Kidney glomerular epithelial cell (primary cell): ENCODE measurements around the gene UBE2H.
"Not testable (repeated sequence)": the region's sequence is repeated elsewhere in the genome, so short reads cannot be mapped to it uniquely, and the experiment has no call there.

Source experiments
- DNase-seq: peaks from one replicate; lab custom pipeline; 2025; lab: John Stamatoyannopoulos, UW

Gene UBE2H

DNA sequence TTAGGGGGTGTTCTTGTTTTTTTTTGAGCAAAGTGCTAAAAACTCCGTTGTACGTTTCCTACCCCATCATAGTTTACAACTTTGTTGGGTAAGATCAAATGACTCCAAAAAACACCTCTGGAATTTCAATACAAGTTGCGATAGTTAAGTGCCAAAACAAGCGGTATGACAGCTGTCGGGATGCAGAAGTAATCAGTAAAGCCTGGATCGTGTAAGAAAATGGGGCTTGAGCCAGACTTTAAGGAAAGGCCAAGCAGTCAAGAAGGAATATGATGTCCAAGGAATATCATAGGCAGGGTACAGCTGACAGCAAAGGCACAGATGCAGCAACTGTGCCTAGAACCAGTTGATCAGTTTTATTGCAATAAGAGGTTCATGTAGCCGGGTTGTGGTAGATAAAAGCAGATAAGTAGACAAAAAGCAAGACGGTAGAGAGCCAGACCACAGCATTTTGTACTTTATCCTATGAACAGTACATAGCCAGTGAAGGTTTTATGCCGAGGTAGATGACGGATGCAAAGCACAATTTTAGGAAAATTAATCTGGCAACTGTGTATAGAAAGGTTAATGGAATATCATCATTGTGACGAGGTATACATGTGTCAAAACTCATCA is 45.5 kb downstream of the UBE2H start:
- no peak for DNase-seq

DNA sequence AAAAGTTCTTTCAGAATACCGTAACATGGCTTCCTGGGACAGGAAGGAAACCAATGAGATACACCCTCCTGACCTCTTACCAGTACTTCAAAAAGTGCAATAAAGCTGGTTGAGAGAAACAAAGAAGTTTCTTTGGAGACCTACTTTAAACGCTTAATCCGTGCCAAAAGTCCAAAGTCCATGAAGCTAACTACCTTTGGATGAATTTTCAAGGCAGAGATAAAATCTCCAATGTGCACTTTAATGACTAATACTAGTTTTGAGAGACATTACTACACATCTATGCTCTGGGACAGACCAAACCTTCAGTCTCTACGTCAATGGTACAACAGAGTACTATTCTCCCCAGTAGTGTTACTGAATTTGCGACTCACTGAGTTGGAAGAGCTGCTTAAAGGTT is 46.1 kb downstream of the UBE2H start:
- DNase-seq, result no peak

DNA sequence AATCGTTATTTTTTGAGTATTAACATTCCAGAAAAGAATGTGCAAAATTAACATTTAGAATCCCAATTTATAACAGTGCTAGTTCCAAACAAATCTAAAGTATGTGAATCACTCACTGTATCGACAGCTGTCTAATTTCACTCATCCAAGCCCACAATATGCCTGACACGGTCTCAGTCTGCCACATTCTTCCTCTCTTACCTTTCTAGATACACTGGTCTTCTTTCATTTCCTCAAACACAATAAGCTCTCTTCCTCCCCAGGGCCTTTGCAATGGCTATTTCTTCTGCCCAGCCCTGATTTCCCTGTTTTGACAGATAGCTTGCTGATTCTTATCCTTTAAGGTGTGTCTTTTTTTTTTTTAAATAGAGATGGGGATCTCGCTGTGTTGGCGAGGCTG is 48.8 kb downstream of the UBE2H start:
- DNase-seq, result no peak

DNA sequence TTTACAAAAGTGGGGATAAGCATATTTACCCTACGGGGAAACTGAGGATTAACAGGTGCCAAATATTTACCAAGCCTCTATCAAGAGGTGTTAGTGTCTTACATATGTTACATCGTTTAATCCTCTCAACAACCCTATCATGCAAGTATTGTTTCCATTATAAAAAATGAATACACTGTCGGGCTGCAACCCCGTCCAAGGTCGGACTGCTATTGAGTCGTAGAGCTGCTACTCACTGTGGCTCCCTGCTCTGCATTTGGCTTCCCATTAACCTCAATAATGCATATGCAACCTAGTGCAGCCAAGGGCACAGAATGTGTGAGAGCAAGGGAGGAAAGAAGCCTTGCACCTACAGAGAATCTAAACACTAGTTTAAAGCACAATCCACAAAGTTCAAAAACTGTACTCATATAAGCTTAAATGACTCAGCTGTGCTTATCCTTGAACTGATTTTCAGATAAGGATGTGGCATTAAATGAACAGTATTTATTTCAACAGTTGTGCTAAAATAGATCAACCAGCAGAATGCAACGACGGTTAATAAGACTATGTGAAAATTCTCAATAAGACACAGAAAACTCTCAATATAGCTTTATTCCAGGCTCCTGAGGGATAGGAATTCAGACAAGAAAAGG is 49.9 kb downstream of the UBE2H start:
- no peak for DNase-seq

DNA sequence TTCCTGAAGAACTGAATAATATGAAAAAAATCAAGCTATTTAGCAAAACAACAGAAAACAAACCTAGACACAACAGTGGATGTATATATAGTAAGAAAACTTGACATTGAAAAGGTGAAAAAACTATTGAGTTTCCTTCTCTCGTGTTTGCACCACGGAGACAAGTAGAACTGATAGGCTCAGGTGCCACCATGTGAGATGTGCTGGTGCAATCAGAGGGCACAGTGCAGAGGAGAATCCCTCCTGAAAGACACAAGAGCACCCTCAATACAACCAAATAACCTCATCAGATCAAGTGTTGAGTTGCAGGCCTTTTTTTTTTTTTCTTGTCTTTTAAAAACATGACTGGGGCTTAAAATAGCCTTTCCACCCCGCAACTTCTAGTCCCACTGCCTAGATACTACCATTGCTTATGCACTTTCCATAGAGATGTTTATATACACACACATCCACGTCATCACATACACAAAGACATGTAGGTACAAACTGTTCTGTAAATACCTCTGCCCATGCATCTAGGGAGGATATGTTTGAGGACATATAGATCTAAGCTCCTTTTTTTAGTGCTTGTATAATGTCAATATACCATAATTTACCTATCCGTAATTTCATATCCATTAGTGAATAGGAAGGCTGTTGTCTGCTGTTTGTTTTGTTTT is 54.1 kb downstream of the UBE2H start:
- DNase-seq, result no peak

DNA sequence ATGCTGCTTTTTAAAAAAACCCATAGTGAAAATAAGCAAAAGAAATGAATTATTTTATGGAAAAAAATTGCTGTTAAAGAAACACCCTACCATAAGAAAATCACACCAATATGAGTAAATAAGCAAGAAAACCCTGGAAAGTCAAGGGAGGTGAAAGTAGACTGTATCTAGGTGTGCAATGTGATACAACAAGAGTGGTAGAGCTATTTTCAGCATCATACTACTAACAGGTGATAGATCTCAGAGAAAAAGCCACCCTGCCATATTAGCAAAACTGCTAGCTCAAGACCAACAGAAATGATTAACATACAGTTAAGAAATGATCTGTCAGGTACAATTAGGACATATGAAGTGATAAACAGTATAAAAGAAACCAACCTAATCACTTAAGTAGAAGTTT is 54.8 kb downstream of the UBE2H start:
- DNase-seq, result no peak

DNA sequence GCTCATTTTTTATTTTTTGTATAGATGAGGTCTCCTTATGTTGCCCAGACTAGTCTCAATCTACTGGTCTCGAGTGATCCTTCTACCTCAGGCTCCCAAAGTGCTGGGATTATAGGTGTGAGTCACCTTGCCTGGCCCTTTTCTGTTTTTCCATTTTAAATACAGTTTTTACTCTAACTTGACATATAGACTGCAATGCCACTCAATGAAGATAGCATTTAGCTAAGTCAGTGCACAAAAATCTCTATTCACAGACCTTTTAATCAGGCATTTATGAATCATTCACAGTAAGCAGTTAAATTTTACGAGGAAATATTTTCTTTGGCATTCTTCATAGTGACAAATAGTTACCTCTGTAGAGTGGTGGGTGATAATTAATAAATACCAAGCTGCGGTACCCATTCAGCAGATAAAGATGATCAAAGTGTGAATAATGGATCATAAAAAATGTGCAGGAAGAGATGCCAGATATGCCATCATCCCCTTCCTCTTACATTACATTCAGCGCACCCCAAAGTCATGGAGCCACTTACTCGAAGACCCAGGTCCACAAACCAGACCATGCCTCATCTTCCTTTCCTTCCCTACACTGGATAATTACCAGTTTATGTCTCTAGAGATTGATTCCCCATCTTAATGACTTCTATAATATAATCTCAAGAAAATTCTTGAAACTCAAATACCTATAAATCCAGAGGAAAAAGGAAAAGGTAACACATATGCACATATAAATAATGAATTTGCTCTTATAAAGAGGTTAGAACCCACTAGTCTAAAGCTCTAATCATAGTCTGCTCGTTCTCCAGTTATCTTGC is 56.0 kb downstream of the UBE2H start:
- DNase-seq, result peak; percentile 81

DNA sequence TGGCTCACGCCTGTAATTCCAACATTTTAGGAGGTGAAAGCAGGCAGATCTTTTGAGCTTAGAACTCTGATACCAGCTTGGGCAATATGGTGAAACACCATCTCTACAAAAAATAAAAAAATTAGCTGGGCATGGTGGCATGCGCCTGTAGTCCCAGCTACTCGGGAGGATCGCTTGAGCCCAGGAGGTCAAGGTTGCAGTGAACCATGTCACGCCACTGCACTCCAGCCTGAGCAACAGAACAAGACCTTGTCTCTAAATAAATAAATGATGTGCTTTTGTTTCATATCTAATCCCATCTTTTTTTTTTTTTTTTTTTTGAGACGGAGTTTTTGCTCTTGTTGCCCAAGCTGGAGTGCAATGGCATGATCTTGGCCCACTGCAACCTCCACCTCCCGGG is 58.6 kb downstream of the UBE2H start:
- not testable (repeated sequence) for DNase-seq

DNA sequence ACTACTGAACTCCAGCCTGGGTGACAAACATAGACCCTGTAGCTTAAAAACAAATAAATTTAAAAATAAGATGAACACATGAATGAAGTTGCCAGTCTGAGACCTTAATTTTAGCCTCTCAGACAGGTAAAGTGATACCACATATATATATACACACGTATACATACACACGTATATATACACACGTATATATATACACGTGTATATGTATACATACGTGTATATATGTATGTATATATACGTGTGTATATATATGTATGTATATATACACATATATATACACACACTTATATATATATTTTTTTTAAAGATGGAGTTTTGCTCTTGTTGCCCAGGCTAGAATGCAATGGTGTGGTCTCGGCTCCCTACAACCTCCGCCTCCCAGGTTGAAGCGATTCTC is 62.7 kb downstream of the UBE2H start:
- DNase-seq, result no peak

DNA sequence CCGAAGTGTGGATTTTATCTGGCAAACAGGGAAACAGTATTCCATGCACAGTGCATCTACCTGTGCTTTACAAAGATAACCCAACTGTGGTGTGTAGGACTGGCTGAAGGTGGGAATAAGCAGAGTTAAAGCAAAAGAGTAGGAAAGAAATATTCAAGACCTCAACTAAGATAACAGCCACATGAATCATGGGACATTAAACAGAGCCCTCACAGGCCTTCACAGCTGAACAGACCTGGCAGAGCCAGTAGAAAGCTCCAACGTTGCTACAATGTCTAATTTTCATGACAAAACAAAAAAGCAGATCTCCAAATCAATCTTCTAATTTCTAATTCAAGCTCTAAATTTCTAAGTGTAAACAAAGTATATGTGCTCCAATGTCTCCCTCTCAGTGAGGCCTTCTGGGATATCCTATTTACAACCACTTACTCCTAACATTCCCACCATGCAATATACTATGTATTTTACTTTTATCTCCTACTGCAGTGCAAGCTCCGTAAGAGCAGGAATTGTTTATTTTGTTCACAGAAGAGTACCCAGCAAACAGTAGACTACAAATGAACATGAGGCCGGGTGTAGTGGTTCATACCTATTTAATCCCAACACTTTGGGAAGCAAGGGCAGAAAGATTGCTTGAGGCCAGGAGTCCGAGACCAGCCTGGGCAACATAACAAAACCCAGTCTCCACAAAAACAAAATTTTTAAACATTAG is 63.5 kb downstream of the UBE2H start:
- peak; percentile 33 for DNase-seq

DNA sequence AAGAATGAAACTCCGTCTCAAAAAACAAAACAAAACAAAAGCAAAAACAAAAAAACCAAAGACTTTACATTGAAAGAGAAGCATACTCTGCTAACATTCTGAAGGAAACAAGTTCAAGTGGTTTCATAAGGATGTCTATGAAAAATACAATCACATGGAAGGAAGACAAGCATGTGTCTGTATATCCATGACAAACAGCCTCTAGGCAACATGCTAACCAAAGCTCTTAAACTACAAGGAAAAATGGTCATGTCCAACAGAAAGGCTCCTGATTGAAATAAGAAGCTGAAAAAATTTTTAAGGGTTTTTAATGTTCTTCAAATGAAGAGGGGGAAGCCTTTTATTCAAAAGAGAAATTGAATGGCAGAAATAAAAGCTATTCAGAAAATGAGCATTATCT is 64.9 kb downstream of the UBE2H start:
- no peak for DNase-seq

DNA sequence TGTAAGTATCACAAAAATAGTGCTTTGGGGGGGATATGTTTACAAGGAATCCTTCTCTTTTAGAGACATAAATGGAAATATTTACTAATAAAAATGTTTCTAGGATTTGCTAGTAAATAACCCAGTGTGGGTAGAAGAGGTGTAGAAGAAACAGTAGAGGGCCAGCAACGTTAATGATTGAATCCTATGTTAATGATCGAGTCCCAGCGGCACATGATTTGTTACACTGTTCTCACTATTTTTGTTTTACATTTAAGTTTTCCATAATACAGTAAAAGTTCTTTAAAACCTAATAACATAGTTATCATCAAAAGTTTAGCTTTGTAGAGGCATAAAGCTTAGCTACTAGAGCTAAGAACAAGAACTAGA is 66.0 kb downstream of the UBE2H start:
- no peak for DNase-seq

DNA sequence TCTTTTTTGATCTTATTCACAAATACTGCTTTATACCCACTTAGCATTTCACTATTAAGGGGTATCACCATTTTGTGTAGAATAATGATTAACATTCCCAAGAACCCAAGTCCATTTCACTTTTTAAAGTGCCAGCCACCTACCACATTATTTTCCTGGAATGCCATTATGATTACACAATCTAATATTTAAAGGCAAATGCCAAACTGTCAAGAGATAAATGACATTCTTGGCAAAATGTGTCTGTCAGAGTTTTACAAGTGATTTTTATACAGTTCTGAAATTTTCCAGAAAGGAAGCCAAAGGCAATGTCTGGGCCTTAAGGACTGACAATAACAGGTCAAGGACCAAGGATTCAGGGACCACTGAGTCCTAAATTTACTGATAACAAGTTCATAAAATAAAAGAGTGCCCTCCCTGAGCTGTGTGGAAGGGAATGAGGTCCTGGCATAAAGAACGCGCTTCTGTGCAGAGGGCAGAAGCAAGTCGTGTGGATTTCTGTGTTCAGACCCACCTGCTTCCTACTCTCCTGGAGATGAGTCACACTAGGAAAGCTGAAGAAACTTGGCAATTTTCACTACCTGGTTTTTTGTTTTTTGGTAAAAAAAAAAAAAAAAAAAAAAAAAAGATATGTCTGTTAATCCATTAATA is 66.5 kb downstream of the UBE2H start:
- DNase-seq, result peak; percentile 24

DNA sequence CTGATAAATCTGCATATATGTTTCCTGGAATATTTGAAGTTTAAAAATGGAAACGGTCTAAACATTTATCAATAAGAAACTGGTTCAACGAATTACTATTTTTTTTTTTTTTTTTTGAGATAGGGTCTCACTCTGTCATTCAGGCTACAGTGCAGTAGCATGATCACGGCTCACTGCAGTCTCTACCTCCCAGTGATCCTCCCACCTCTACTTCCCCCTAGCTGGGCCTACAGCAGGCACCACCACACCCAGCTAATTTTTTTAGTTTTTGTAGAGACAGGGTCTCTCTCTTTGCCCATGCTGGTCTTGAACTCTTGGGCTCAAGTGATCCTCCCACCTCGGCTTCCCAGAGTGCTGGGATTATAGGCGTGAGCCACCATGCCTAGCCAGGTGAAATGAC is 68.3 kb downstream of the UBE2H start:
- DNase-seq, result no peak

DNA sequence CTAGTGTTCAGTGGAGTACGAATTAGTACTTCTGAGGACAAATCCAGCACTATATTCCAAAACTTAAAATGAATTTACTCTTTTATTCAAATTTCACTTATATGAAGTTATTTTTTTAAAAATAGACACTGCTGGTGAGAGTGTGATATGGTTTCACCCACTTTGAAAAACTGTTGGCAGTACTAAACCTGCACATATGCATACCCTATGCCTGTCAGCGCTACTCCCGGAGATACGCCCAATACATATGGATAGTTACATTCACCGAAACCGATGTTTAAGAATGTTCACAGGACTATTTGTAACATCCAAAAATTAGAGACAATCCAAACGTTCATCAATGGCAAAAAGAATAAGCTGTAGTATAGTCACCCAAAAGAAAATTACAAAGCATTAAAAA is 69.6 kb downstream of the UBE2H start:
- no peak for DNase-seq

DNA sequence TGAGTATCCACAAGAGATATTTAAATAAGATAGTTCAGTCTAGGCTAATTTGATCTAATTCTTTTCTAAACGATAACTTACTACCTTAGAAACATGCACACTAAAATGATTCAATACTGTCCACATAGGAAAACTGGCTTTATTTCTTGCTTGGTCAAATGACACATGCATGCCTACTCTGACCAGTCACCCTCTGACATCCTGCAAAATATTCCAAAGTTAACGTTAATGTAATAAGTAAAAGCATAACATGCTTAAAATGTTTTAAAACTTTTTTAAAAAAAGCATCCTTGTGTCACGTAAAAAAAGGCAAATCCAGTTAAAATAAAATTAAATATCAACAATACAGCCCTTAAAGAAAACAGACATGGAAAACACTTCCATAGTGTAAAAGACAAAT is 70.2 kb downstream of the UBE2H start:
- no peak for DNase-seq

DNA sequence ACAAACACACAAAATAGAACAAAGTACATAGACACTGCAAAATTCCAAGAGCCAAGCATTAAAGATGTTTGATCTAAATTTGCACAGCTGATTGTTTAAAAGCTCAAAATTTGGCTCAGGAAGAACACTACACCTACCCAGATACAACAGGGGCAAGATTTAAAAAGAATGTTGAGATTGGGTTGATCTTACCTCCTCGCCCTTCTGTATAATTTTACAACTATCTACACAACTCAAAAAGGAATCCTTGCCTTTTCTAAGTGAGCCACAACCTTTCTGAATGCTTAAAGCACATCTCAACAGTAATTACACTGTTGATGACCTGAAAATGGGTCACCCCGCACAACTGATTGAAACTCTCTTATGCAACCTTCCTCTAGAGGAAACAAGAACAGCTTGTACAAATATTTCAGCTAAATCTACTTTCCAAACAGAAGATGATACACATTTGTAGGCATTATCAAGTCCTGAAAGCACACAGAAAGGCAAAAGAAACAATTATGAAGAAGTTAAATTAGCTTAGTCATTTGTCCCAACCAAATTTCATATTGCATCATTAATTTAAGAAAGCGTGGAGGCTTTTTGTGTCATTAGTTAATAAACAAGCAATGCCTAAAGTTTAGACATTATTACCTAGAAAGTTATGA is 75.5 kb downstream of the UBE2H start:
- no peak for DNase-seq

DNA sequence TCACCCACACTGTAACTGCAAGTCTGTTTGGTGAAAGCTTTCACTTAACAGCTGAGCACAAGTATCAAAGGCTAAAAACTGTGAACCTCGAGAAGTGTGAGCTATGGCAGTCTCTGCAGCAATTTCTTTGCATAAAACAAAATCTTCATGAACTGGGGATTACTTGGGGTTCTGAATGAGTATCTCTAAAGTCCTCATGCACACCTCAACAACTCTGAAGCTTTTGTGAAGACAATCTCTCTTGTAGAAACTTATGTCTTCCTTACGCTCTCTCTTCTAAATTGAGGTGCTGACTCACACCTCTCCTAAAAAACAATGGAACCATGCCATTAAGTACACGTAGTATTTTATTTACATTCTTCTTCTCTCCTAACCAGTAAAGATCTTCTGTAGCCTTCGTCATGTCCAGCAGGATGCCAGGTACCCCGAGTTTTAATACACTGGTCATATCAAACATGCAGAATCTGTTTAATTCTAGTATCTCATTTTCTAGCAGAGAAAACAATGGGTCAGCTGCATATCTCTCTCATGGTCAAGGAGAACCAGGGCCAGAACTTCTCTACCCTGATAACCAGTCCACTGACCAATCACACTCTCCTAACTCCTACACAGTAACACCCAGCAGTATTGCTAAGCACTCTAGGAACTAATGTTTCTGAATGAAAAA is 76.9 kb downstream of the UBE2H start:
- no peak for DNase-seq

DNA sequence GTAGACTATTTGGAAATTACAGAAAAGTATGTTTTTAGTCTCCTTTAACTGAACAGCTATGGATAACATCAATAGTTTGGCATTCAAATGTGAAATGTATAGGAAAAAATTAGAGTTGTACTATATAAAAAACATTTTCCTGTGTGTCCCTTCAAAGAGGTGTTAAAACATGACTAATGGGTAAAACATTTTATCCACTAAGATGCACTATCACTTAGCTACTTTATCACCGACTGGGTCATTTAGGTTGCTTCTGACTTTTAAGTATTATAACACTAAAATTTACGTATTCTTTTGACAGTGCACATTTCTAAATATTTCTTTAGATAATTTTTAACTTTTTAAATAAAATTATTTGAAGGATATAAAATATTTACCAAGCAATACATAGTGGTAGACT is 77.6 kb downstream of the UBE2H start:
- no peak for DNase-seq

DNA sequence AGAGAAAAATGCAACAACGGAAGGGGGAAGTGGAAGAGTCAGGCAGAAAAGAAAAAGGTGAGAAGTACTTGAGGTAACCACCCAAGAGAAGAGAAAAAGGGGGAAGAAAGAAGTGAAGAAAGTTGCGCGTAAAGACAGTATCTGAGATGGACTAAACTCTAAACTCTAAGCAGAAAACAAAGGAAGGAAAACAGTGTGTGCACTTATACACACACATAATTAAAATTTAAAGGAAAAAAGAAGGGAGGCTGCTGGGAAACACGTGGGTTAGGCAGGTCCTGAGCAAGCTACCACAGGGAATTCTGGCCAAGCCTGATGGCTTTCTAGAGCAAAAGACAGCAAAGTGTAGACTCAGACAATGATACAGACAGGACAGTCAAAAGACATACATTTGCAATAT is 78.0 kb downstream of the UBE2H start:
- DNase-seq, result no peak

DNA sequence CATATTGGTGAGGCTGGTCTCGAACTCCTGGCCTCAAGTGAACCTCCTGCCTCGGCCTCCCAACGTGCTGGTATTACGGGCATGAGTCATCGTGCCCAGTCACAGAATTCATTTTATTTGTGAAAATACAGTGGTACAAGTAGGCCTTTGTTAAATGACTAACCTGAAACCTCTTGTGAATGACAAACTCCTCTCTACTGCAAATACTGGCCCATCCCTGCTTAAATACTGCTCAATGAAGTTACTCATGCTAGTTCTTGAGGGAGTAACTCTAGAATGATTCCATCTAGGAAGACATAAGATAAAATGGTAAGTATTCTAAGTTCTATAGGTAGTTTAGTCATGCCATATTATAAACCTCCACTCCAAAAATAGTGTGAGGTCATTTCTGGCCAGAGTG is 80.7 kb downstream of the UBE2H start:
- DNase-seq, result no peak
